VCaP (cell line): Measurements from ENCODE around the gene PUM2.

Experiments
- H3K27ac ChIP-seq: fragments of 450-650 bp; 2 replicates; pipeline ENCODE4 v1.5.1; 2017
- TF ChIP-seq, protein P1 (sequence below): fragments of 450-650 bp; conservative IDR thresholded peaks from 2 replicates; pipeline ENCODE4 v1.5.1; 2017; ENCODE audit warnings: mild to moderate bottlenecking, moderate library complexity

Gene PUM2

DNA sequence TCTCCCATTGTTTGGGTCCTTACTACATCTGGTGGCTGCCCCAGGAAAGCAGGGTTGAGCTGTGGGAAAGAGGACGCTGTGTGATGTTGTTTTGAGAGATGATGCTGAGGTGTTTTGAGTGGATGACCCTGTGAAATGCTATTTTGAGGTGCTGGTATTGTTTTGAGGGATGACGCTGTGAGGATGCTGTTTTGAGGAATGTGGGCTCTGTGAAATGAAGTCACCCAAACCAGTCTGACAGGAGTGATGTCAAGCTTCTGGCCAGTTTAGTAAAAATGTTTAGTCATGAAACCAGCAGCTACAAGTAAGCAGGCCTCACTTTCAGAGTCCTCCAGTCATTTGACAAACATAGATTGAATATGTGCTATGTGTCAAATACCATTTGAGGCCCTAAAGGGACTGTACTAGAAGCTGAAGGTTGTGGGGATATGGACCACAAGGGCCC is 16.1 kb upstream of the PUM2 start:
- H3K27ac ChIP-seq, result no peak overlapping the region
- TF ChIP-seq, protein P1, sequence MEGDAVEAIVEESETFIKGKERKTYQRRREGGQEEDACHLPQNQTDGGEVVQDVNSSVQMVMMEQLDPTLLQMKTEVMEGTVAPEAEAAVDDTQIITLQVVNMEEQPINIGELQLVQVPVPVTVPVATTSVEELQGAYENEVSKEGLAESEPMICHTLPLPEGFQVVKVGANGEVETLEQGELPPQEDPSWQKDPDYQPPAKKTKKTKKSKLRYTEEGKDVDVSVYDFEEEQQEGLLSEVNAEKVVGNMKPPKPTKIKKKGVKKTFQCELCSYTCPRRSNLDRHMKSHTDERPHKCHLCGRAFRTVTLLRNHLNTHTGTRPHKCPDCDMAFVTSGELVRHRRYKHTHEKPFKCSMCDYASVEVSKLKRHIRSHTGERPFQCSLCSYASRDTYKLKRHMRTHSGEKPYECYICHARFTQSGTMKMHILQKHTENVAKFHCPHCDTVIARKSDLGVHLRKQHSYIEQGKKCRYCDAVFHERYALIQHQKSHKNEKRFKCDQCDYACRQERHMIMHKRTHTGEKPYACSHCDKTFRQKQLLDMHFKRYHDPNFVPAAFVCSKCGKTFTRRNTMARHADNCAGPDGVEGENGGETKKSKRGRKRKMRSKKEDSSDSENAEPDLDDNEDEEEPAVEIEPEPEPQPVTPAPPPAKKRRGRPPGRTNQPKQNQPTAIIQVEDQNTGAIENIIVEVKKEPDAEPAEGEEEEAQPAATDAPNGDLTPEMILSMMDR, result no peak

DNA sequence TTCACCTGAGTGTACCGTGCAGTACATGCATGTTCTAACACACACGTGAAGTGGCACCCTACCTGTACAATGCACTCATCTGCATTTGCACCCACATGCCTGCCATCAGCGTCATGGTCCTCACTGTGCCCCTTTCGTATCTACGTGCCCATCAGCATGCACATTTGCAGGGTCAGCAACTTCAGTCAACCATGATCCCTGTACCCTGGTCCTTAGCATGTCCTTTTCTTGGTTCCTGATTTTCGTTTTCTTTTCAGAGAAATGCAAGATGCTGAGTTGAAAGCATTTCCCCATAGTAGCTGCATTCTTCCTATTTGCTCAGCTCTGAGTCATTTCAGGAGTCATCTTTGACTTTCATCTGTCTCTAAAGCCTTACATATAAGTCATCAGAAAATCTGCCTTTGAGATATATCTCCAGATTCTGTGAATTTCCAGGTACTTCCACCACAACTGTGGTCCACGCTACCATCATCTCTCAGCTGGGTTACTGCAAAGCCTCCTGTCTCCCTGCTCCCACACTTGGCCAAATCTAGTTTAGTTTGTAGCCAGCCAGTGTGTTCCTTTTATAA is 14.7 kb upstream of the PUM2 start:
- TF ChIP-seq, protein P1, result no peak
- no peak overlapping the region for H3K27ac ChIP-seq

DNA sequence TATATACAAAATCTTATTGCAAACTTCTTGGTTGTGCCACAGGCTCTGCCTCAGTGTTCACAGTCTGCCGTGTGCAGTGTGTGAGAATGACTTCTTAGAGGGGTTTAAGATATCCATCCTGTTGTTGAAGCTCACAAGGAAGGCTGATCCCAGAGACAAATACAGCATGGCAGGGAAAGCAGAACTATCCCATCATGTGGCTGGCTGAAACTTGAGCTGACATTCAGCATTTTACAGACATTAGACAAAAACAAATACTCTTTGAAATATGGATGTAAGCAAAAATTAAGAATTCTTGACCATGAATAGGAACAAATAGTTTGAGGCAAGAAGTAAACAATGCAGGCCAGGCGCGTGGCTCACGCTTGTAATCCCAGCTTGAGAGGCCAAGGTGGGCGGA is 12.9 kb upstream of the PUM2 start:
- TF ChIP-seq, protein P1, result no peak
- H3K27ac ChIP-seq, result no peak overlapping the region

DNA sequence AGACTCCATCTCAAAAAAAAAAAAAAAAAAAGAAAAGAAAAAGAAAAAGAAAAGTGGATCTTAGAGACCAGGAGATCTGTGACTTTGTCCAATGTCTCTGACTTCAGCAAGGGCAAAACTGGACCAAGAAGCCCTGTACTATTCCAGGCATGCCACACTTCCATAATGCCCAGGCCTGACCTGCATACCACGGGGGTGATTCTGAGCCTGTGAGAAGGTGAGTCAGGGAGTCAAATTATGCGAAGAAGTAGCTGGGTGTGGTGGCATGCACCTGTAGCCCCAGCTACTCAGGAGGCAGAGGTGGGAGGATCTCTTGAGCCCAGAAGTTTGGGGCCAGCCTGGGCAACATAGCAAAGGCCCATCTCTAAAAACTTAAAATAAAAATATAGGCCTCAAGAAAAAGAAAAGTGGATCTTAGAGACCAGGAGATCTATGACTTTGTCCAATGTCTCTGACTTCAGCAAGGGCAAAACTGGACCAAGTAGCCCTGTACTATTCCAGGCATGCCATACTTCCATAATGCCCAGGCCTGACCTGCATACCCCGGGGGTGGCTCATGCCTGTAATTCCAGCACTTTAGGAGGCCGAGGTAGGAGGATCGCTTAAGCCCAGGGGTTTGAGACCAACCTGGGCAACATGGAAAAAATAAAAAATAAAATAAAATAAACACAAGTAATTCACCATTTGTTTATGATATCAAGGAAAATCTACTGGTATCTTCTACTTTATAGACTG is 12.2 kb upstream of the PUM2 start:
- H3K27ac ChIP-seq, result no peak overlapping the region
- TF ChIP-seq, protein P1, result no peak

DNA sequence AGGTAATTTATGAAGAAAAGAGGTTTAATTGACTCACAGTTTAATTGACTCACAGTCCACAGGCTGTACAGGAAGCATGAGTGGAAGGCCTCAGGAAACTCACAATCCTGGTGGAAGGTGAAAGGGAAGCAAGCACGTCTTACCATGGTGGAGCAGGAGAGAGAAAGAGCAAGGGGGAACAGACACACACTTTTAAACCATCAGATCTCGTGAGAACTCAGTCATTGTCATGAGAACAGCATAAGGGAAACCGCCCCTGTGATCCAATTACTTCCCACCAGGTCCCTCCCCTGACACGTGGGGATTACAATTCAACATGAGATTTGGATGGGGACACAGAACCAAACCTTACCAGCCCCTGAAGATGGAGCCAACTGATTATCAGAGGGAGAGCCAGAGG is 11.2 kb upstream of the PUM2 start:
- H3K27ac ChIP-seq, result no peak overlapping the region
- TF ChIP-seq, protein P1, result no peak

DNA sequence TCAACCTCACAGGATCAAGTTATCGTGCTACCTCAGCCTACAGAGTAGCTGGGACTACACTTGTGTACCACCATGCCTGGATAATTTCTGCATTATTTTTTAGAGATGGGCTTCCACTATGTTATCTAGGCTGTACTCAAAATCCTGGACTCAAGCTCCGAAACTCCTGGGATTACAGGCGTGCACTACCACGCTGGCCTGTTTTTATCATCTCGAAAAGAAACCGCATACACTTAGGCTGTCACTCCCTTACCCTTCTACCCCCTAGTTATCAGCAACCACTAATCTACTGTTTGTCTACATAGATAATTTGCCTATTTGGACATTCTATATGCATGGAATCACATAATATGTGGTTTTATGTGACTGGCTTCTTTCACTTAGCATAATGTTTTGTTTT is 8.5 kb upstream of the PUM2 start:
- no peak overlapping the region for H3K27ac ChIP-seq
- TF ChIP-seq, protein P1, result no peak

DNA sequence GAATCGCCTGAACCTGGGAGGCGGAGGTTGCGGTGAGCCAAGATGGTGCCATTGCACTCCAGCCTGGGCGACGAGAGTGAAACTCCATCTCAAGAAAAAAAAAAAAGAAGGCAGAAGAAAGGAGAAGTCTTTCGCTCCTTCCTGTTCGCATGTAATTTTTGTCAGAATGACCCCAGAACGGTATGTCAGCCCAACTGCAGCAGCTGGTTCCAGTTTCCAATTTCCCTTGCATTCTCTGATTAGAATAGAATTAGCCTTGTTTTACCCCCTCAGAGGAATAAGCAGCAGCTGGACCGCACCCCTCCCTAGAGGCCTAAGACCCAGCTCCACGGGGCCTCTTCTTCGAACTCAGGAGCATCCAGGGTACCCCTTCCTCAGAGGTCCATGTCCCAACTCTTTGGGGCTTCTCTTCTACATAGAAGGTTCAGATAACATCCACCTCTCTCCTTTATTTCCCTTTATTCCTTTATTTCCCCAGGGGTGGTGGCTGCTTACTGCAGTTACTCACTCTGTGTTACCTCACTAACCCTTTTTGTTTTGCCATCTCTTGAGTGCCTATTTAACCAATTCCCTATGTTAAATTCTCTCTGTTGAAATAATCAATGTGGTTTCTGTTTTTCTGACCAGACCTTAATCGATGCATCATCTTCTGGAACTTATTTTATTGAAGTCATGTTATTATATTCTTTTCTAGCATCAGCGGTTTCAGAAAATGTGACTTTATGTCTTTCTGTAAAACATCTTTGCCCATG is 7.2 kb upstream of the PUM2 start:
- H3K27ac ChIP-seq, result no peak overlapping the region
- TF ChIP-seq, protein P1, result no peak
